HG02885 (cell line): ENCODE data around the gene ATP5F1A.

ENCODE experiments used
- ATAC-seq: cut with Tn5 transposase; IDR thresholded peaks from one replicate; pipeline ENCODE4 v1.9.1; 2021; ENCODE audit warnings: mild to moderate bottlenecking; ENCODE audit not compliant: unreplicated experiment, poor library complexity

ATP5F1A gene

DNA sequence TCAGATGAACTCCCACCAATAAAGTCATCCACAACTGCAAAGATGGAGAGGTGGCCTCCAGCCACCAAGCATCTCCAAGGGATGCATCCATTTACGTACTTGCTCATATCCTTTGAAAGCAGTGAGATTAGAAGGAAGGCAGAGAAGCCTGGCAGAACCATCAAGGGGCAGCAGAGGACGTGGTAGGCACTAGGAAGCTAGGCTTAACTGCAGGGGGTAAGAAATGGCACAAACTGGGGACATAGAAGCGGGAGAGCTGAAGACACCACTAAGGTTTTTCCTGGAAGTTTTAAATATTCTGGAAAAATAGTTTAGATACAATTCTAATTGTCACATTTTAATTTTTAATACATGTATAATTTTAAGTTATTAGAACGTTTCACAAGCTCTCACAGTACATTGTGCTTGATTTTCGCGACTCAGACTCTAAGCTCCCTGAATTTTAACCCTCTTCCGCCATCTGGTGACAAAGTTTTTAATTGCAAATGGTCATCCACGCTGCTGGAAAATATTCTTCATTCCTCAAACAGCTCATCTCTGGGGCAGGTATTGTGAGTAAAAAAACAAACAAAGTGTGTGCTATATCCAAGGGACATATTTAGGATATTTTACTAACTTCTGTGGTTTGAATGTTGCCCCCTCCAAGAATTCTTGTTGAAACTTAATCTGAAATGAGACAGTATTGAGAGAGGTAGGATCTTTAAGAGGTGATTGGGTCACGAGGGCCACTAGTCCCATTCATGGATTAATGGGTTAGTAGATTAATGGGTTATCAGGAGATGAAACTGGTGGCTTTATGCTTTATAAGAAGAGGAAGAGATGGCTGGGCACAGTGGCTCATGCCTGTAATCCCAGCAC is 24.4 kb downstream of the ATP5F1A start:
- peak; percentile 45 for ATAC-seq

DNA sequence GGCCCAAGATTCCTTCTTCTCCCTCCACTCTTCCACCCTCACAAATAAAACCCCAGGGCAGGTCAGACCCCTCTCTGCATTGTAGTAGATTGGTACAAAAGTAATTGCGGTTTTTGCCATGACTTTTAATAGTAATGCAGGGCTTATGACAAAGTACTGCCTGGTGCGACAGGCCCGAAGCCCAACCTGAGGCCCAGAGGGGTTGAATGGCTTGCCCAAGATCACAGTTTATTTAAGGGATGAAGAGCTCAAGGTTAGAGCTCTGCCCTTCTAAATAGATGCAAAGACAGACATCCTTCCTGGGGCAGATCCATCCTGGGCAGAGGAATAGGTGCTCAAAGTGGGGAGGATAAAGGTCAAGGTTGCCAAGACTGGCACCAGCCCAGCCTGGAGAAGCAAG is 25.1 kb downstream of the ATP5F1A start:
- no peak for ATAC-seq

DNA sequence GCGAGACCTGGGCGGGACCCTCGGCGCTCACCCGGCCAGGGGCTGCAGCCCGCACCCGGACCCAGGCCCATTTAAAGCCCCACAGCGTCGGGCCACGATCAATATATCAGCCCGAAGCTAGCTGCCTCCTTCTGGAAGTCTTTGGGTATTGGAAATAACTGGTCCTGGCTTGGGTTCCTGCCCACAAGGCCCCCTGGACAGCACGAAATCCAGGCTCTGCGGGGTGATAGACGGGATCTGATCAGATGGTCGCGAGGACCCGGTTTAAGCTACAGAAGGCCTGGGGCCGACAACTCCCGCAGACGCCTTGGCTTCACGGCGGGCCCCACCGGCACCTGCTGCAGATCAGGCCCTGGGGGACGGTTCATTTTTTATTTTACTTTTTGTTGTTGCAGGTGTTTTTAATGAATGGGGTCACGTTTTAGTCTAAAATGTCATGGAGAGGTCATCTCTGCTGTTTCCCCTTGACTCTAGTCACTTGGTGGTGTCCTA is 25.7 kb downstream of the ATP5F1A start:
- ATAC-seq, result no peak

DNA sequence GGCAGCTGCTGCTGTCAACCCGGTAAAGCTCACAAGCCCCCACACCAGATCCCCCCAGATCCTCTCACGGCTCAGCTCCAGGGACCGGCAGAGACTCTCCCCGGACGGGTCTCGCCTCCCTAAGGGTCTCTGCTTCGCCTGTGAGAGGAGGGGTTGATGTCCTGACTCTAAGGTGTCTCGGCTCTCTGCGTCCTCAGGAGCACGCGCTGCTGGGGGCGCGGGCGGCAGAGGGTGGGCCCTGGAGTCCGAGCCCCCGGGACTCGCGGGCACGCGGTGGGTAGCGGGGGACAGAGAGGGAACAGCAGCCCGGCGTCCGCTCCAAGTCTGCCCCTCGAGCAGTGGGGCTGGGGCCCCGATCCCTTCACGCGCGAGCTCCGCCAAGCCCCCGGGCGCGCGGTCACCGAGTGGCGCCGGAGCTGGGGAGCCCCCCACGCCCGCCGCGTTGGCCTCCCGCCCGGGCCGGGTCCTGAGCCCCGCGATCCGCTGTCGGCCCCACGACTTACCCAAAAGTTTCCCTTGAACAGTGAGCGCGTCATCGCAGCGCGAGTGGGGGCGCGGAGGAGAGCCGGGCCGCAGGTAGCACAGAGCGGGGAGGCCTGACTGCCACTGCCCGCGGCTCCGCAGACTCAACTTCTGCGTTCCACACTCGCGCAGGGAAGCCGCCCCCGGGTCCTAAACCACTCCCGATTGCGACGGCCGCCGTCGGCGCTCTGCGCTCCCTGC is 26.3 kb downstream of the ATP5F1A start, which contains the start of gene PSTPIP2:
PSTPIP2 (minus strand) TSS at position 608 of the 723 bp plus-strand sequence; CDS start at position 536, 72 bp downstream.
- ATAC-seq, result peak; percentile 46

DNA sequence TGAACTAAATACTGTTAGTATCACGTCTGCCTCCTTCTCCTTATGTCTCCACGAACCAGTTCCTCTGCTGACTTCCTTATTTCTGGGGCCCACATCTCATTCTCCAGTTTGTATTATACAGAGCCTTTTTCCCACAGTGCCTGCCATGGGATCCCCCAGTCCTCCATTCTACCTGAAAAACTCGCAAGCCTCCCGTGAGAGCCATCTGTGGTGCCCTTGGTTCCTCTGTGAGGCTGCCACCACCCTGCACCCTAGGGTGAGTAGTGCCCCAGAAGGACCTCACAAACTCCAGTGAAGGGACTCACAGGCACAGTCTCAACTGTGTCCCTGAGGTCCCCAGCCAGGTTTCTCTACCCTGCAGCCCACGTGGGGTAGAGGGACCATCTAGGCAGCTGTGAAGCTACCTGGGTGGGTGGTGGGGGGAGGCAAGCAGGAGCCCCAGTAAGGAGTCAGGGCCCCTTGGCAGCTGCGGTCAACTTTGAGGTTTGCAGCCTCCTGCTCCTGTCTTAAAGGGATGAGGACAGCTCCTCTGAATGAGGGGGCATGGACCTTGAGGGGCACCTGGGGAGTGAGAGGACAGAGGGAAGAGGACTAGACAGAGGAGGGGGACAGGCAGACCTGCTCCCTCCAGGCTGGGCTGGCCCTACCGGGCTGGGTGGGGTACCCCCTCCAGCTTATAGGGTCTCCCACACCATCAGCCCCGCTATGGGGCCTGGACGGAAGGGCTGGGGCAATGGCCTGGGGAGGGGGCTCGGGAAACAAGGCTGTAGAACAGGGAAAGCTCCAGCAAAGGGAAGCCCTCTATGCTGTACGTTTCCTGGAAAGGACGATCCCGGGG is 27.1 kb downstream of the ATP5F1A start:
- ATAC-seq, result peak; percentile 3

DNA sequence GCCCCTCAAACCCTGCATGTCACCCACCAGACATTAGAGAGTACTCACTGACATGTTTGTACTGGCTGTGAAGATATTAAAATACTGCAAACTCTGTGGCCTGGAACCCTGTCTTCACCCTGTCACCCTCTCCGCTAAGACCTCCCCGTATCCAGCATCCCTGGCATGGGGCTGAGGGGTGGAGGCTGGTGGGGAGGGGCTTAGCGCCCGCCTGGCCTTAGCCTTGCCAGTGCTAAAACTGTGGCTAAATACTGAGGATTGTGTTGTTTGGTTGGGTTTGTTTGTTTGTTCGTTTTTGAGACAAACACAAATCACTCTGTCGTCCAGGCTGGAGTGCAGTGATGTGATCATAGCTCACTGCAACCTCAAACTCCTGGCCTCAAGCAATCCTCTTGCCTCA is 27.9 kb downstream of the ATP5F1A start:
- no peak for ATAC-seq

DNA sequence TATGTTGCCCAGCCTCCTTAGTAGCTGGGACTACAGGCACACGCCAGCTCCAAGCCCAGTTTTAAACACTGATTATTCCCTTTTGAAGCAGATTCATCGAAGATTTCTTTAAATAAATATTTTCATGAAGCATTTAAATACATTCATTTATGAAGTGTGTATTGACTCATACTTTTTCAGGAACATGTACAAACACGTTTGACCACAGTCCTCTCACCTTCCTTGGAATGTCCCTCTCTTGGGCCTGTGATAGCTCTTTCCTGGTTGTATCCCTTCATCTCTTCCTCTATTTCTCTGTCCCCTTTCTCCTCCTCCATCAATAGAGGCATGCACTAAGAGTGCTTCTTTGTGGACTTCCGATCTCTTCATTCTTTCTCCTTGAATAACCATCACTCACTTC is 28.6 kb downstream of the ATP5F1A start:
- ATAC-seq, result no peak

DNA sequence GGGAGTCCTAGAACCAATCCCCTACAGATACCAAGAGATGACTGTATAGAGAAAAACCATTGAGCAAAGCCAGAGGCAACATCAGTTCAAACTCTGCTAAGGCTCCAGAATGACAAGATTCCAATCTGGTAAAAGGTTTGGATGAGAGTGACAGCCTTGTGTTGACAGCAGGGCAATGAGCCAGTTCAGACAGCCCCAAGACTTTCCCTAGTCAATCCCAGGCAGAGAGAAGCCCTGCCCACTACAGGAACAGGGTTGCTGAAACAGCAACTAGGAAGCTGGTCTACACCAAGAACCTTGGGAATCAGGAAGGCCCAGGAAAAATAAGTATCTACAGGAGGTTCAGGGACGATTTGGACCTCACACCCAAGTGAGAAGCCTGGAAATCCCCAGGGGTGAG is 29.3 kb downstream of the ATP5F1A start:
- no peak for ATAC-seq

DNA sequence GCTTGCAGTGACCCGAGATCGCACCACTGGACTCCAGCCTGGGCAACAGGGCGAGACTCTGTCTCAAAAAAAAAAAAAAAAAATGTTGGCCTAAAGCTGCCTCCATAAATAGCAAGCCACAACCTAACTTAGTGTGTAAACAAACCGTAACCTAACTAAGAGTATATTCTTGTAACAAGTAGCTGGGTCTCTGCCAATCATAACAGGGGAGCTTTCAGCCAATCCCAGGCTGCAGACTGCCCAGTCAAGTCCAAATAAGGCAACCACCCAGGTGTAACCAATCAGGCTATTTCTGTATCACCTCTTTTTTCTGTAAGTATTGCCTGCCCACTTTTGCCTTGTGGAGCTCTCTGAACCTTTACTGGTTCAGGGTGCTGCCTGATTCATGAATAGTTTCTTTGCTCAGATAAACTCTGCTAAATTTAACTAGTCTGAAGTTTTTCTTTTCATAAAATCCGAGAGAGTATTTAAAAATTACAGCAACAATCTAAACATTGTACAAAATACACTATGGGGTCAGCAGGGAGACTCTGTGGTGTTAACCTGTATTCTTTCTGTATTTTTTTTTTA is 30.6 kb downstream of the ATP5F1A start:
- ATAC-seq, result no peak

DNA sequence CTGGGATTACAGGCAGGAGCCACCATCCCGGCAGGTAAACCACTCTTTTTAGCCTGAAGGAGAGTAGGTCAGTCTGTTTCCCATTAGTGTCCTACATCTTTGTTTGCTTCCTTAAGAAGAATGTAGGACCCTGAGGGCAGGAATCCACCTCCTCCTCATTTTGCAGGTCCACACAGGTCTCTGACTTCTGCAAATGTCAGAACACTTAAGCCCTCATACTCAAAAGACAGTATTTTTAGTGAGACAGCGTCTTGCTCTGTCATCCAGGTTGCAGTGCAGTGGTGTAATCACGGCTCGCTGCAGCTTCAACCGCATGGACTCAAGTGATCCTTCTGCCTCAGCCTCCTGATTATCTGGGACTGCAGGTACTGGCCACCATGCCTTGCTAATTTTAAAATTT is 35.3 kb downstream of the ATP5F1A start:
- no peak for ATAC-seq

DNA sequence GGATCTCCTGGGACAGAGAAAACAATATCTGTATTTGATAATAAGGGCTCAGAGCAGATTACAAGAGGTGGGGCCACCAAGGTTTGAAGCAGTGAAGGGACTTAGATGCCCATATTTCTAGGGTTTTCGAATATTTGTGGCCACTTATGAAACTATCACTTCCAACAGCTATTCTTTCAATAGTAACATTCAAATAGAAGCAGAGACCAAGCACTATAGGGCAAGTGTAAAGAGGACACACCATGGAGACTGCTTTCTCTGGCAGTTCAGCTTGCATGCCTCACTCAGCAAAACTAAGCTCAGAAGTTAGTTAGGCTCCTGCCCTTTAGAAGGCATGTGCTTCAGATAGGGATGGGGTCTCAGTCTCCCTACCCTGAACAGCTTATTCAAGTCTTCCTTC is 36.3 kb downstream of the ATP5F1A start:
- no peak for ATAC-seq

DNA sequence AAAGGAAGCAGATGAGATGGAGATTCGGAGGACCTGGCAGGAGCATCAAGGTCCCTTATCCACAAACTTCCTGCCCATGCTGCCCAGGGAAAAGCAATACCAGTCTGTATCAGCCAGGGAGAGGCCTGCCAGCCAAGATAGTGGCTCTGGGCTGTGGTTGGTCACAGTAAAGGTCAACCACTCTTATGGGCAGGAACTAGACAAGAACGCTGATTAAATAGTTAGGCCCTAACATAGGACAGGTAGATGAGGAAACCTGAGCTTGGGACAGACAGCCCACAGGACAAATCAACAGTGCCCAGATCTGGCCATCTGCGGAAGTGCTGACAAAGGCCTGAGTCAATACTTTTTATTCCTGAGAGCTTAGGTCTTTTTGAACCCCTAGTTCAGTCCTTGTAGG is 36.7 kb downstream of the ATP5F1A start:
- no peak for ATAC-seq

DNA sequence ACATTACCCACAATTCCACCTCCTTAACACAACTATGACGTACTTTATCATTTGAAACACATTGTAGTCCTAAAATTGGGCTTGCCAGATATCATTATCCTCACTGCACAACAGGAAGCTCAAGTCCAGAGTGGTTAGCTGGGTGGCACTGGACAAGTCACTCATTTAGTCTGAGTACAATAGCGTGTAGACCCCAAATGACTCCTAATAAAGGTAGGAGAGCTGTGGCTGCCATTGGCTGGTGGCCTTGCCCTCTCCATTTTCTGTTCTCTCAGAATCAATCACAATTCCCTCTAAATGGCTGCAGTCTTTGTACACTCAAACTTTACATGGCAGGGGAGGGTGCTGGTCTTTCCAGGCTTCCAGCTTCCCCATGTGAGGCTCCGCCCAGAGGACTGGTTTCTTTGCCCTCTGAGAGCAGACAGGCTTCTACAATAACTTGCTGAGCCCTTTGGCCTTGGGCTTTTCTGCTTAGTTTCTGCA is 37.7 kb downstream of the ATP5F1A start:
- no peak for ATAC-seq

DNA sequence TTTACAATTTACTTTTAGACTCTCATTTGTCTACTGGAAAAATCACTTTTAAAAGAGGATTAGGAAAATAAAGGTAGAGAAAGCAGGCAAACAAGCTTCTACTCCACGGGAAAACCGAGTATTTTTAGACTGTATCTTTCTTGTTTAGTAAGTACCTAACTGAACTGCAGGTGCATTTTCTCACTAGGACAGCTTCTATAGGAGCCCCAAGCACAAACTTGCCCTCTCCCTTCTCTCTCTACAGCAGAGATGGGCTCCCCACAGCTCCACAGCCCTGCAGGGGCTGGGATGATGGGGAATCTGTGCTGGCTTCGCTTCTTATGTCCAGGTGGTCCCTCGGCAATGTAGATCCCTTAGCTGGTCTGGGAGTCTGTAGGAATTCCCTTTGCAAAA is 42.3 kb downstream of the ATP5F1A start:
- ATAC-seq, result no peak

DNA sequence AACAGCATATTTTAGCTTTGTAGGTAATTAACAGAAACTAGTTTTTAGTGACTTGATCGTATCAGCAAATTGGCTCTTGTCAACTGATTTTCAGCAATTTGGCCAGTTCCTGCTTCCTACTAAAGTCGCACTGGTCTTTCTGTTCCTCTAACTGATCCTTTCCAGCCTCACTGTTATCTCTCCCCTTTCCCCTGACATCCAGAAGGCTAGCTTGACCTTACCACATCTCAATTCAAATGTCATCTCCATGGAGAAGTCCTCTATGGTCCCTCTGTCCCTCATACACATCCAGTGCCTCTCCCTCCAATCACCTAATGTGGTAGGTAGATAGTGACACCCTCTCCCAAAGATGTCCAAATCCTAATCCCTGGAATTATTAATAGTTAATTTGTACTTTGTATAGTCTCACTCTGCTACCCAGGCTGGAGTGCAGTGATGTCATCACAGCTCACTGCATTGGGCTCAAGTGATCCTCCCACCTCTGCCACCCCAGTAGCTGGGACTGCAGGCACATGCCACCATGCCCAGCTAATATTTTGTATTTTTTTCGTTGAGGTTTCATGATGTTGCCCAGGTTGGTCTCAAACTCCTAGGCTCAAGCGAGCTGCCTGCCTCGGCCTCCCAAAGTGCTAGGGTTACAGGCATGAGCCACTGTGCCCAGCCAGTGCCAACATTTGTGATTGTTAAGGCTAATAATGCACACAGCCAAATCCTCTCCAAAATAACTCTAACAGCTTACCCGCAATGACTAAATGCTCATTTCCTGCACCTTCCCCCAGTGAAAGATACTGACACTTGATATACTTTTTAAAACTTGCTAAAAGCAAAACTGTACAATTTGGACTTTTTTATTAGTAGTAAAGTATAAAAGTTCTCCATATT is 42.9 kb downstream of the ATP5F1A start:
- no peak for ATAC-seq

DNA sequence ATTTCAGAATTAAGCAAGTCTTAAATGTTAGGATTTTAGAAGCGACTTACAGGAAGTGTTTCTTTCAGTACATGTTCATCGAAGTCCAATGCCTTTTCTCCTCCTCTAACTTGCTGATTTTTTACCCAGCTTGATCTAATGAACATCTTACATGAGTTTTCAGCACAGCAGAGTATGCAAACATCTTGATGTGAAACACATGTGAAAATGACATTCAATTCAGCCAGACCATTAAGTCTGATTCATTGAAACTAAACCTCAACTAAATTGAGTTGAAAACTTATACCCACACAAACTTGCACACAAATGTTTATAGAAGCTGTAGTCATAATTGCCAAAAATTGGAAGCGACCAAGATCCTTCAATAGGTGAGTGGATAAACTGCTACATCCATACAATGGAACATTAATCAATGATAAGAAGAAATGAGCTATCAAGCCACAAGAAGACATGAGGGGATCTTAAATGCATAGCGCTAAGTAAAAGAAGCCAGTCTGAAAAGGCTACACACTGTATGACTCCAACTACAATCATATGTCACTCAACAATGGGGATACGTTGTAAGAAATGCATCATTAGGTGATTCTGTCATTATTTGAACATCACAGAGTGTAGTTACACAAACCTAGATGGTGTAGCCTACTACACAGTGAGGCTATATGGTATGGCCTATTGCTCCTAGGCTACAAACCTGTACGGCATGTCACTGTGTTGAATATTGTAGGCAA is 44.6 kb downstream of the ATP5F1A start:
- ATAC-seq, result no peak

DNA sequence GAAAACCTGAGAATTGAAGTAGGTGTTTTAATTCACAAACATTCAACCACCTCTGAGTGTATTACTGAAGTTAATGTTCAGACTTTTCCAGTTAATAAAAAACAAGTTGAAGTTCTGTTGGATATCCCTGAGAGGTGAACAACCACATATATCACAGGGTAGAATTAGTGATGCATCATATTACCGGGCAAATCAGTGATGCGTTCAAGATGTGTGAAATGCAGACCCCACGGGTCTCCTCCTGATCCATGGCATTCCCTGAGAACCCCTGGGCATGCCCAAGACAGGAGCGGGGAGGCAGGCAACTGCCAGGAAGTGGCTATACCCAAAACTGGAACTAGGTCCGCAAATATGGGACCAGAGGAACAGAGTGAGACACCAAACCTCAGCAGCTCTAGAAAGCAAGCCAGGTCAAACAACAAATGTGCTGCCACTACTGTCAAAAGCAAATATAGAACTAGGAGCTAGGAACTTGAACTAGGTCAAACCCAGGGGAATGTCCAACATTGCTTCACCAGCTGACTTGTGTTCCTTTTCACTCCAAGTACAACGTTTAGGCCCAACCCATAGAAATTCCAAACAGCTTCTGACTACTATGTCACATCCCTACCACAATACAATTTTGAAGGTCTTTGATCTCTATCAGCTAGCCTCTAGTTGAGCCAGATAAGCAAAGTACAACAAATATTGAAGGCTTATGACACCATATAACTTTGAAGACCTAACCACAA is 46.2 kb downstream of the ATP5F1A start:
- ATAC-seq, result no peak

DNA sequence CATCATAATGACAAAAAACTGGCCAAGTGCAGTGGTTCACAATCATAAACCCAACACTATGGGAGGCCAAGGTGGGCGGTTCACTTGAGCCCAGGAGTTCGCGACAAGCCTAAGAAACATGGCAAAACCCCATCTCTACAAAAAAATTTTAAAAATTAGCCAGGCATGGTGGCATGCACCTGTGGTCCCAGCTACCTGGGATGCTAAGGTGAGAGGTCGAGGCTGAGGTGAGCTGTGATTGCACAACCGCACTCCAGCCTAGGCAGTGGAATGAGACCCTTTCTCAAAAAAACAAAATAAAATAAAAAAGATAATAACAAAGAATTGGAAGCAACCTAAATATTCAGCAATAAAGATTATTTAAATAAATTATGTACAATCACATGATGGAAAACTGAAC is 47.8 kb downstream of the ATP5F1A start:
- ATAC-seq, result no peak
